Fibroblast of mammary gland (primary cell): Measurements from ENCODE around the gene FAM110C.

Source experiments
- DNase-seq: peaks from one replicate; pipeline ENCODE4 v3.0.0-alpha.2; 2010; ENCODE audit warnings: low read depth
- H3K4me3 ChIP-seq: 2 replicates; pipeline ENCODE4 v1.5.1; 2011; ENCODE audit warnings: low read depth, mild to moderate bottlenecking, low read length, moderate library complexity; ENCODE audit not compliant: control insufficient read depth
- CTCF ChIP-seq: conservative IDR thresholded peaks from 2 replicates; pipeline ENCODE4 v1.5.1; 2011; ENCODE audit warnings: low read depth, low read length, inconsistent platforms; ENCODE audit not compliant: control insufficient read depth, insufficient read depth

FAM110C gene

GRCh38 chr2:44748-45341 lies 1.5 kb downstream of the FAM110C start:
- no peak for DNase-seq
- no peak overlapping the region for H3K4me3 ChIP-seq
- TF ChIP-seq CTCF, result no peak

GRCh38 chr2:42788-43187 lies 3.5 kb downstream of the FAM110C start:
- no peak overlapping the region for H3K4me3 ChIP-seq
- TF ChIP-seq CTCF, result no peak
- DNase-seq, result no peak

GRCh38 chr2:40465-40864 lies 5.8 kb downstream of the FAM110C start:
- TF ChIP-seq CTCF, result no peak
- H3K4me3 ChIP-seq, result no peak overlapping the region
- DNase-seq, result no peak

- TF ChIP-seq CTCF, result no peak
- DNase-seq, result no peak
- H3K4me3 ChIP-seq, result no peak overlapping the region
These were observed 8.2 kb downstream of the FAM110C start for GRCh38 chr2:38155-38554.

- no peak for TF ChIP-seq CTCF
- no peak overlapping the region for H3K4me3 ChIP-seq
- DNase-seq, result no peak
These were observed 10.0 kb downstream of the FAM110C start for GRCh38 chr2:36318-36717.

- no peak for TF ChIP-seq CTCF
- DNase-seq, result no peak
- H3K4me3 ChIP-seq, result no peak overlapping the region
These were observed 10.5 kb downstream of the FAM110C start for GRCh38 chr2:35852-36251.

- no peak for TF ChIP-seq CTCF
- no peak overlapping the region for H3K4me3 ChIP-seq
- no peak for DNase-seq
These were observed 12.7 kb downstream of the FAM110C start for GRCh38 chr2:33620-34019.
